PC-3 (cell line): ENCODE measurements around the gene CHRNB2.

Experiments
- CTCF ChIP-seq: fragments of 300-600 bp; sonication (generic); conservative IDR thresholded peaks from 2 replicates; pipeline ENCODE4 v1.5.1; 2017; ENCODE audit warnings: antibody characterized with exemption, low read depth, mild to moderate bottlenecking, low read length
- EZH2 ChIP-seq: fragments of 300-600 bp; sonication (generic); IDR thresholded peaks from one replicate; pipeline ENCODE4 v1.6.1; 2017; ENCODE audit warnings: antibody characterized with exemption, mild to moderate bottlenecking, low read length; ENCODE audit not compliant: unreplicated experiment
- EZH2phosphoT487 ChIP-seq: fragments of 300-600 bp; sonication (generic); IDR thresholded peaks from 2 replicates; pipeline ENCODE4 v1.6.1; 2018; ENCODE audit warnings: mild to moderate bottlenecking, antibody characterized with exemption, low read length, borderline replicate concordance

GRCh38 chr1:154539486-154540483 lies 27.8 kb upstream of the CHRNB2 start:
- TF ChIP-seq CTCF: no peak
- TF ChIP-seq EZH2: no peak
- no peak for TF ChIP-seq EZH2phosphoT487
